GM19238 (cell line): ENCODE results near the gene HOXC5.

Experiments used
- DNase-seq: peaks from one replicate; pipeline ENCODE4 v3.0.0; 2011; ENCODE audit warnings: low spot score; ENCODE audit not compliant: insufficient read length

The HOXC5 gene

DNA sequence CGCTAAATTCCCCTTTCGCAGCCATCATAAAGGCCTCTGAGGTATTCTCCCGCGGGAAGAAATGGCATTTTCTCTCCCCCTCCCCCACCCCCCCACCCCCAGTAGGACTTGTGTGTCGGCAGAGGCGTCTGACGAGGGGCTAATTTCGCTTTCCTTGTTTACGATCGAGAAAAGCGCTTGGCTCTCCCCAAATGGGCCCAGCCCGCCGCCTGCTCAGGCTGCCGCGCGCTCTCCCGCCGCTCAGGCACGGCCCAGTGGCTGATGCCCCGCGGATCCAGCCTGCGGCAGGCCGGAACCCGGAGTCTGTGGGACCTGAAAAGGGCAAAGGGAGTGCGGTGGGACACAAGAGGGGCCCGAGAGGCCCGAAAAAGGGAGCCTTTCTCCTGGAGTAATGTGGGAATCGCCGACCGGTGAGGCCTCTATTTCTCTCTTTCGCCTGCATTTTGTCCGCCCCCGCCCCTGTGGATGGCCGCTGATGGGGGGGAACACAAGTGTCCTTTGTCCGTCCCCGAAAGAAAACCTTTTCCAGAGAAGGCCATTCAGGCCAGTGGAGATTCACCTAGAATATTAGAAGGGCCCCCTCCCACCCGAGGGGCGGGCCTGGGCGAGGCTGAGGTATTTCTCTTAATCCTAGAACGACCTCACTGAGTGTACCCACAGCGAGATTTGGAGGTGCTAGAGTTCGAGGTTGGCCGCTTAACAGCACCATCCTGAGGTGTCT lies 13.6 kb upstream of the HOXC5 start:
- no peak for DNase-seq

DNA sequence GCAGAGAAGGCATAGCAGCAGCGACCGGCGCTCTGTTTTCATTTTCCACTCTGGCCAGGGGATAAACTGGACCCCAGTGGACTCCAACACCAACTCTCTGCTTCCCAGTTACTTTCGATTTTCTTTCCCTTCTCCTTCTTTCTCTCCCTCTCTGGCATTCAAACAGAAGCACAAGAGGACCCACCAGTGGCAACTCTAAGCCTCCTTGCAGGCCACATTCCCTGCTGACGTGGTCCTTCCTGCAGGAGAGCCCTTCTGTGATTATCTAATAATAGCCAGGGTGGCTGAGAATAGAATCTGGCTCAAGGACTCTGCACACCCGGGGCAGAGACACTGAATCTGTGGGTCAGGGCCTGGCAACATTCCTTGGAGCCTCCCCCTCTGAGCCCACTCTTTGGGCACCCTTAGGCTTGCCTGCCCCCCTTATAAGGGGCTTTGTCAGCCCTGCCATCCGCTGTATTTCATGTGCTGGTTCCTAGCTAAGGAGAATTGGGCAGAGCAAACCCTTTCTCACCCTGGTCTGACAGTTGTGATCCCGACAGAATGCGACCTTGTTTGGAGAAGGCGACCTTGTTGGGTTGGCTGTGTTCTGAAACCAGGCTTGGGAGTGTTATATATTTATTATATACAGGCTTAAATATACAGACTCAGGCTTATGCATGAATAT lies 12.8 kb upstream of the HOXC5 start:
- no peak for DNase-seq

DNA sequence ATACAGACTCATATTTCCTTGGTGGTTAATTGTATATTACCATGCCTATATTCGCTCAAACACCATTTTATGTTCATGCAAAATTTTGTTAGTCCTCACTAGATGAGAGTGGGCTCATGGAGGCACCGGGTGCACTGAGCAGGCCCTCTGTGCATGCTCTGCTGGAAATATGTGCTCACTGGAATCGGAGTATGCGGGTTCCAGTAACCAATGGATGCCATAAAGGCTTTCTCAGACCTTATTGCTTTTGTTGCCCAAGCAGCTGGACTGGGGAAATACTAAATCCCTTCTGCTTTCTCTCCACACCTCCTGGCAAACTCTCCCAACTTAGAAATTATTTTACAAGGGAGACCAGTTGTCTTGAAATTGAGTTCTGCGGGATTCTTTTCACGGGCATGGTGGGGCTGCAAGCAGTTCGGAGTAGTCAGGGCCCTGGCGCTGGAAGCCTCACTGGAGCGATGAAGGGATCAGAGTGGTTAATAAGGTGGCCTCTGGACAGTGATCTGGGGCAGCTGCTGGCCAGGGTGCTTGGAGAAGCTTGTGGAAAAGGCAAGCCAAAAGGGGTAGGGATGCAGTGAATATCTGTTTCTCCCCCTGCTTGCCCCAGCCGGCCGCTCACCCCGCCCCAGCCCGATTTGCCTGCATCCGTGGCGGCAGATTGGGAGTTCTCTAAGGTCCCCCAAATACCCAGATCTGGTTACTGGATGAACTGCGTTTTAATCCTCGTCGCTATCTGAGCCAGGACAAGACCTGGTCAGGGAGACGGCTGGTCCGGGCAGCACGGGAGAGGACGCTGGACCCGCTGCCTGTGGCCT lies 12.1 kb upstream of the HOXC5 start:
- DNase-seq, result no peak

DNA sequence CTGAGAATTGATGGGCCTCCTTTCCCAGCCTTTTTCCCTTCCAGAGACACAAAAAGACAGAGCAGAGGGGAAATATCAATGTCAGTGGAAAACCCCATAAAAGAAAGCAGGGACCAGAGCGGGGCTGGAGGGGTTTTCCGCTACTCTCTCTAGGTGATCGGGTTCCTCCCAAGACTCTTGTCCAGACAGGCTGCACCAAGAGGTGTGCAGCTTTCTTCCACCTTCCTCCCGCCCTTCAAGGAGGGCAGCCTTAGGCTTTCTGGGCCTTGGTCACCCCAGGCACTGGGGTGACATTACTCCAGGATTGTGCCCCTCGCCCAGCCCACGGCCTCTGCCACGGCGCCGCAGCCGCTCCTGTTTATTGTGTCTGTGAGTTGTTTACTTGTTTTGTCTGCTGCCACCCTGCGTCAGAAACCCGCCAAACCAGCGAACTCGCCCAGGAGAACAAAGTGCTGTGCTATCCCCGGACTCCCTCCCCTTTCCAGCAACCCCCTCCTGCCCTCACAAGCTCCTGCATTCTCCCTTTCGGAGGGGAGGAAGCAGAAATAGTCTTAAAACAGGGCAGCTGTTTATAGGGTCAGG lies 11.3 kb upstream of the HOXC5 start:
- DNase-seq, result no peak

DNA sequence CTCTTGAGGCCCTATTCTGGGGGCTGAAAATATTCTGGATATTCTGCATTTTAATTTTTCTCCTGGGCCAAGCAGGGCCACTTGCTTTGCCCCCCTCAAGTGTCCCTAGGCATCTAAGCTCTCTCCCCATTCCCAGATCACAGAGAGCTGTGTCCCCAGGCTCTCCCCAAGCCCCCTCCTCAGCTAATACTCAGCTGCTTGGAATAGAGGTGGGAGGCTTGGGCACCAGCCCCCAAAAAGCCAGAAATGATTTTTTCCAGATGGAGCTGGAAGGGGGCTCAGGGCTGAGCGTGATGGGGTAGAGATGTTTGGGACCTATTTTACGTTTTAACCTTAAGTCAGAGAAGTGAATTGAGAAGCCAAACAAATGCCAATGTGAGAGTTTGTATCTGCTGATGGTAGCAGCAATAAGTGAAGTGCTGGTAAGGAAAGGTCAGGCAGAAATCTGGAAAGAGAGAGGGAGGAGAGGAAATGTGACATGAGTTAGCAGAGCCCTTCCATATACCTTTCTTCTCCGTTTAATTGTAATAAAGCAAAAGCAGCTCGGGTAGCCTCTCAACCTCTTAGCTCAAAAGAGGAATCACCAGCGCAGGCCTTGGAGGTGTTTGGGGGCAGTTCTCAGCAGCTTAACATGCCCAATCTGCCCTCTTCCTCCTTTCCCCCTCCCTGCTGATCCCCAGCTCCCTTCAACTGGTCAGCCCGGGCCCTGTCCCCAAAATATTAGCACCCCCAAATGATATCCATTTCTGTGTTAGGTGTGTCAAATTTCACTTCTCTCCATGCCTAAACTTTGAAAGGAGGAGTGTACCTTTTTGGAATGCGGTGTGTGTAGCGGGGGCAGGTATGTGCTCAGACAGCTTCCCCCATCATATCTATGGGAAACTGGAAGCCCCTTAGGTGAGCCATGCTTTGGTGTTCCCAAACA lies 9.6 kb upstream of the HOXC5 start:
- no peak for DNase-seq

DNA sequence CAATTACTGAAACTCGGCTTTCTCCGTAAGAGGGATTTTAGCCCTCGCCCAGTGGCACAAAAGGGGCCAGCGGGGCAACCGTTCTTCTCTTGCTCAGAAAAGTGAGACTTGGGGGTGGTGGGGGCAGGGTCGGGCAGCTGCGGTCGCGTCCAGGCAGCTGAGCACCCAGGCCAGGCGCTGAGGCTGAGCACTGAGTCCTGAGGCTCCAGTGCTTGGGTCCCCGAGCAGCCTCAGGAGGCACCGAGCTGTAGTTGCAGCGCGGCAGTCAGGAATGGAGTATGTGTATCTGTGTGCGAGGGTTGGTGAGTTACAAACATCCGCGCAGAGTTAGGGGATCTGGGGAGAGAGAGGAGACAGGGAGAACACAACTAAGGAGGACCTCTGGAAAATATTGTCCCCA lies 8.7 kb upstream of the HOXC5 start:
- DNase-seq, result no peak

DNA sequence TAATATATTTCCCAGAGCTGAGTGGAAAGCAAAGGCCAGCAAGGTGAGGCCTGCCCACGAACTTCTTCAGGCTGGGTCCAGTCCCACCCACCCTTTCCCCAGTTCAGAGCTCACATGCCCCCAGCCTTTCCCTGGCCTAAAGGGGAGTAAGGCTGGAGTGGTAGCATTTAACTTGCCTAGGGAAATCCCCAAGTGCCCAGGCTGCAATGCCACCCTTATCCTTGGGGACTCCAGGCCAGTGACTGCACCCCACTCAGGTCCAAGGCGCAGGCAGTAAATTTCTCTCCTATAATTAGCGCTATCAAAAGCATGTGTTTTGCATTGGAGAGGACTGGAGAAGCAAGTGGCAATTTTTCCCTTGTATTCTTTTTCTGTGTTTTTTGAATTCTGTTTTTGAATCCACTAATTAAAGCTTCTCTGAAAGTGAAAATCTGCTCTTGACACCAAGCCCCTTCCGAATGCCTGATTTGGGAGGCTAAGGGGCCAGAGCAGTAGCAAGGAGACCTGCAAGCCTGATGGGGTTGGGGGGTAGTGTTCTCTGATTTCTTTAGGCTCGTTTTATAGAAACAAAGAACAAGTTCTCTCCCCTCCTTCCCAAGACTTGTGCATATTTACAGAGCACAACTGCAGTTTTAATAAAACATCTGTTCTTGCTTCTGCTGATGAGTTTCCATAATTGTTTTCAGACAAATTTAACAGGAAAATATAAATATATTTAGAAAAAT lies 8.1 kb upstream of the HOXC5 start:
- DNase-seq, result no peak

DNA sequence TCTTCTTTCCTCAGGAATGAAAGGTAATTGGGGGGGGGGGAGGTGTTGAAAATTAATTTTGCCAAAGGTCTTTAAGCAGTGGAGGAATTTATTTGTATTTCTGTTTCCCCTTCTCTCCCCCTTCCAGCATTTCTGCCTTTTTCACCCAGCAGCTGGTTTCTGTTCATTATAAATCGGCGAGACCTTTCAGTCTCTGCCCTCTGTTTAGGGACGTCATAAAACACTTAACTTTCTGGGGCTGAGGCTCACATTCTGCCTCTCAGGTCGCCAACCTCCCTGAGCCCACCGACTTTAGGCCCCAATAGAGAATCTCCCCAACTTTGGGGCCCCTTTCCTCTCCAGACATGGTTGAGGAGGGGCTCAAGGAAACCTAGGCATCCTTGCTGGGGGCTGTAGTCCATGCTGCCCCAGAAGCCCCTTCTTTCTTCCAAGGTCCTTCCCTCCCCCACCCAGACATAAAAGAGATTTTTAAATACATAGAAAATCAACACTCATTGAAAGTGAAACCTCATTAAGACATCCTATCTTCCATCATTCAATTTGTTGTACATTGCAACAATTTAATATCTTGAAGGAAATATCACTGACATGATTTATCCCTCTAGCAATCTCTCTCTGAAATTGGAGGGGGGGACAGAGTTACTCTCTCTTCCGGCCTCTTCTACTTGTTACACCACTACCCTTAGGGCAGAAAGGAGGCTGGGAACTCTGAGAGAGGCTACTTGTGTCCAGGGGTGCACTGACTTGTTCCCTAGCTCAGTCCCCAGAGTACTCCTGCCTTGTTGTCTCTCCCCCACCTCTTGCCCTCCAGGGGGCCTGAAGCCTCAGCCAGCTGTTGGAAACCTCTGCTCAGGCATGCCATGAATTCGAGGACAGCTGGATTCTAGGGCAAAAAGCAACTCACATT lies 7.1 kb upstream of the HOXC5 start:
- no peak for DNase-seq

DNA sequence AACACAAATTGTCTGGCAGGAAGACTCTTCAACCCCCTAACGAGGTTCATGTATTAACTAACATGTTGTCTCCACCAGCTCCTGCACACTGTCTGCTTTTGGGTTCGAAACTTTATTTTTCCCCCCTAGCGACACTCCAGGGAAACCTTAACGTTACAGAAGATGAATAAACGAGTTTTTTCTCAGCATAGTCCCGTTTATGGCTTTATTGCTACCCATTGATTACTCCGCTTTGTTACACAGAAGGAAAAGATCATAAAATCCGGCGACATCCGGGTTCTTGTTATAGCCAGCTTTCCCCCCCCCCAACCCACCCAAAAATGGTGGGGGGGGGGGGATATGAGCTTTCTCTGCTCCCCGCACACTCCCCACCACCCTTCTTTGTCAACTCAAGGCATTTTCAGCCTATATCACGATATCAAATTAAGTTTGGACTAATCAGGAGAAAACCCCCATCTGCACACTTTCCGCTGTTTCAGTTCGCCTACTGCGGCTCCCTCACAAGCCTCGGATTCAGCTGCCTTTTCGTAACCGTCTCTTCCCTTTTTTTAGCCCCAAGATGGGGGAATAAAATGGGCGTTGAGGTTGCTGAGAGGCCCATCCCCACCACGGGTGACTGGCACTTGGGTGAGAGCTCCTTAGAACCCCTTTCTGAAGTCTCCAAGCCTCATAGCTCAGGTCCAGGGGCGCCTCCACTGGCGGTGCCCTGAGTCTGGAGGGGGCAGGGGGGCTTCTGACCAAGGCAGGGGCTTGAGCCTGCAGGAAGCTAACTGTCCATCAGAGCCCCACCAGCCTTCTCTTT lies 6.0 kb upstream of the HOXC5 start:
- DNase-seq, result no peak

DNA sequence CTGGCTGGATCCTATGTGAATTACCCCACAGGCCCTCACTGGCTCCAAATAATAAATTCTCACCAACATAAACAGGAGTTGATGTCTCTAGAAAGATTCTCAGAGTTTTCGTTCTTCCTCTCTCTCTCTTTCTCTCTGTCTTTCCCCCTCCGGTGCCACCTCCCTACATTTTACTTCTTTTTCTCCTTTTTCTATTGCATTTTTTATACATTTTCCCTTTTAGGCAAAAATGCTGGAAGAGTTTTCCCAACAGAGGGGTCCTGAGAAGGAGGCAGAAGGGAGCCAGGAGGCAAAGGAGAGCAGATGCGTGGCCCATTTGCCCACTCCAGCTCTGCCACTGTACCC lies 5.4 kb upstream of the HOXC5 start:
- no peak for DNase-seq

DNA sequence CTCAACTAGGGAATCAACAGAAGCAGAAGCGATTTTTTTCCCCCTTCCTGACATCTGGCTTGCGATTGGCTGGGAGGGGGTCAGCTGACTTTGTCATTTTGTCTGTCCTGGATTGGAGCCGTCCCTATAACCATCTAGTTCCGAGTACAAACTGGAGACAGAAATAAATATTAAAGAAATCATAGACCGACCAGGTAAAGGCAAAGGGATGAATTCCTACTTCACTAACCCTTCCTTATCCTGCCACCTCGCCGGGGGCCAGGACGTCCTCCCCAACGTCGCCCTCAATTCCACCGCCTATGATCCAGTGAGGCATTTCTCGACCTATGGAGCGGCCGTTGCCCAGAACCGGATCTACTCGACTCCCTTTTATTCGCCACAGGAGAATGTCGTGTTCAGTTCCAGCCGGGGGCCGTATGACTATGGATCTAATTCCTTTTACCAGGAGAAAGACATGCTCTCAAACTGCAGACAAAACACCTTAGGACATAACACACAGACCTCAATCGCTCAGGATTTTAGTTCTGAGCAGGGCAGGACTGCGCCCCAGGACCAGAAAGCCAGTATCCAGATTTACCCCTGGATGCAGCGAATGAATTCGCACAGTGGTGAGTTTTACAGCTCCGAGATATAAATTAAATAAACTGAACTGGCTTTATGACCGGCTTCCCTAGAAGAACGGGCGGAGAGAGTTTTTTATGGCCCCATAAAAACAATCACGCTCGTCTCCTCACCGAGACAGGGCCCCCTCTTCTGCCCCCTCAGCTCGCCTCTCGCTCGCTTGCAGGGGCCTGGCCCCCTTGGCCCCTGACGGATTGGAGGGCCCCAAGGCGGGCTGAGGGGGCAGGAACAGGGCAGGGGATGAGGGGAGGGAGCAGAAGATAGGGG lies 4.3 kb upstream of the HOXC5 start, which contains the start of gene HOXC6:
HOXC6 (plus strand) TSS at position 127 of the 888 bp plus-strand sequence; CDS start at position 209, 82 bp downstream.
- no peak for DNase-seq

DNA sequence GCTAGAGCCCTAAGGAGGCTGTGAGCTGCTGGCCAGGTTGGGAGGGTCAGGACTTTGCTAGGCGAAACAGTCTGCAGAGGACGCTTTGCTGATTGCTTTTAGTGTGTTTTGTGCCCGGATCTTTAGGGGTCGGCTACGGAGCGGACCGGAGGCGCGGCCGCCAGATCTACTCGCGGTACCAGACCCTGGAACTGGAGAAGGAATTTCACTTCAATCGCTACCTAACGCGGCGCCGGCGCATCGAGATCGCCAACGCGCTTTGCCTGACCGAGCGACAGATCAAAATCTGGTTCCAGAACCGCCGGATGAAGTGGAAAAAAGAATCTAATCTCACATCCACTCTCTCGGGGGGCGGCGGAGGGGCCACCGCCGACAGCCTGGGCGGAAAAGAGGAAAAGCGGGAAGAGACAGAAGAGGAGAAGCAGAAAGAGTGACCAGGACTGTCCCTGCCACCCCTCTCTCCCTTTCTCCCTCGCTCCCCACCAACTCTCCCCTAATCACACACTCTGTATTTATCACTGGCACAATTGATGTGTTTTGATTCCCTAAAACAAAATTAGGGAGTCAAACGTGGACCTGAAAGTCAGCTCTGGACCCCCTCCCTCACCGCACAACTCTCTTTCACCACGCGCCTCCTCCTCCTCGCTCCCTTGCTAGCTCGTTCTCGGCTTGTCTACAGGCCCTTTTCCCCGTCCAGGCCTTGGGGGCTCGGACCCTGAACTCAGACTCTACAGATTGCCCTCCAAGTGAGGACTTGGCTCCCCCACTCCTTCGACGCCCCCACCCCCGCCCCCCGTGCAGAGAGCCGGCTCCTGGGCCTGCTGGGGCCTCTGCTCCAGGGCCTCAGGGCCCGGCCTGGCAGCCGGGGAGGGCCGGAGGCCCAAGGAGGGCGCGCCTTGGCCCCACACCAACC lies 3.1 kb upstream of the HOXC5 start:
- DNase-seq, result no peak

DNA sequence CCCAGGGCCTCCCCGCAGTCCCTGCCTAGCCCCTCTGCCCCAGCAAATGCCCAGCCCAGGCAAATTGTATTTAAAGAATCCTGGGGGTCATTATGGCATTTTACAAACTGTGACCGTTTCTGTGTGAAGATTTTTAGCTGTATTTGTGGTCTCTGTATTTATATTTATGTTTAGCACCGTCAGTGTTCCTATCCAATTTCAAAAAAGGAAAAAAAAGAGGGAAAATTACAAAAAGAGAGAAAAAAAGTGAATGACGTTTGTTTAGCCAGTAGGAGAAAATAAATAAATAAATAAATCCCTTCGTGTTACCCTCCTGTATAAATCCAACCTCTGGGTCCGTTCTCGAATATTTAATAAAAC lies 2.4 kb upstream of the HOXC5 start:
- no peak for DNase-seq

DNA sequence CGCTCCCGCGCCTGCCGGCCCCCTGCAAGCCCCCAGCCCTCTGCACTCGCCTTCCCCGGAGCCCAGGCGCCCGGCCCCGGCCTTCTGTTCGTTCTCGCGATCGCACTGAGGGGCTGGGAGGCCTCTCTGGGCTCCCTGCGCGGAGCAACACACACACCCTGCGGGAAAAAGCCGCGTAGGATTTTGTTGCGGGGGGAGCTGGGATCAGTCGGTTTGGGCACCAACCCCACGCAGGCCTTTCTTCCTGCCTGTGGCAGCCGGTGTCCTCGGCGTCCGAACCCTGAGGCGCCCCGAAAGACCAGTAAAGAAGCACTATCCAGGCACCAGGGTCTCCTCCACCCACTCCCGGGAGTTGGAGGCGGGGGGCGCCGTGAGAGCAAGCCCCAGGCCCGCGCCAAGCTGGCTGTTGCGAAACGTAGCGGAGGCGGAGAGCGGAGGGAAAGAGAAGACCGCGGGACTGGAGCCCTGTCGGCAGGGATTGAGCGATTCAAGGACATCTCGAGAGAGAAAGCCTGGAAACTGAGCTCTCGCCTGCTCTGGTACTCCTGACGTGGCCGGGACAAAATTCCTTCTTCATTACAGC lies 1.9 kb upstream of the HOXC5 start:
- no peak for DNase-seq

DNA sequence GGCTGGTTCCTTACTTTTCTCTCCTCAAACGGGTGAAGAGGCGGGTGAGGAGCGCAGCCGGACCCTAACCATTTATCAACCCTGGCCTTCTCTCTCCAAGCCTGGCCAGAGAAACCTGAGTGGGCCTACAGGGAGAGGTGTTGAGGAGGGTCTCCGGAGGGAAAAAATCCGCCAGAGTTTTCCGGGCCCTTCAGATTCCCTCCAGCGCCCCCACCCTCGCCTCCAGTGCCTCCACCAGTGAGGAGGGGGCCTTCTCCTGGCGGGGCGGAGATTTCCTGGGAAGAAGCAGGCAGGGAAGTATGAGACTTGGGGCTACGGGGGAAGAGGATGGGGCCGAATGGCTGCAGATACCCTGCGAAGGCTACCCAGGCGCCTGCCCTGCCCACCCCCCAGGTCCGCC lies 1.4 kb upstream of the HOXC5 start:
- no peak for DNase-seq

DNA sequence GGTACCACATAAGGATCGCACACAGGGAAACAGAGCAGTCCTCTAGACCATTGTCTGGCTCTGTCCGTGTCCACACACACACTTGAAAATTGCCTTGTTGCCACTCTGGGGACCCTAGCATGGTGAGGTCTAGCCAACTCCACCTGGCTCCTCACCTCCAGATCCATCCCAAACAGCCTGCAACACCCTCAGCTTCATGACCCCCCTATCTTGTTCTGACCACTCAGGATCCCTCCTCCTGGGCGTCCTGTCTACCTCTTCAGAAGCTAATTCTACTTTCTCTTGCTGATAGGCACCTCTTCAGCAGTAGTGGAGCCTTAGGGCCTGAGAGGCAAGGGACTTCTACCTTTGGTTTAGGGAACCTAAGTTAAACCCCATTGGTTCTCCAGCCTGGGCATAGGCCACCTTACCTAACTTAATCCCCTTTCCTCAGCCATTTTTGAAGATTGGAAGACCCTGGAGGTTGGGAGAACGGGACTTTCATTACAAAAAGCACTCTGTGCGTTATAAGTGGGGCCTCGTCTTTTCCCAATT lies 697 bp upstream of the HOXC5 start:
- no peak for DNase-seq
